Islet precursor cell (in vitro differentiated cells): ENCODE results near the gene ALPP.
"Not testable (repeated sequence)": the region's sequence is repeated elsewhere in the genome, so short reads cannot be mapped to it uniquely, and the experiment has no call there.

Experiments
- DNase-seq: peaks from one replicate; pipeline ENCODE4 v3.0.0-alpha.2; 2018

ALPP gene

GRCh38 chr2:232382331-232383225, 4.0 kb downstream of the ALPP start:
- no peak for DNase-seq

- DNase-seq: no peak
Measured at GRCh38 chr2:232384466-232384865, 5.9 kb downstream of the ALPP start.

- DNase-seq: not testable (repeated sequence)
Measured at GRCh38 chr2:232385058-232385457, 6.5 kb downstream of the ALPP start.

GRCh38 chr2:232385660-232386489, 7.3 kb downstream of the ALPP start:
- peak; percentile 98 for DNase-seq

GRCh38 chr2:232386490-232386739, 7.9 kb downstream of the ALPP start:
- DNase-seq: peak; percentile 81

GRCh38 chr2:232386740-232387450, 8.3 kb downstream of the ALPP start:
- DNase-seq: peak; percentile 91

GRCh38 chr2:232387451-232388171, 9.1 kb downstream of the ALPP start:
- peak; percentile 79 for DNase-seq

- no peak for DNase-seq
Measured at GRCh38 chr2:232388324-232388891, 9.9 kb downstream of the ALPP start.

GRCh38 chr2:232389327-232389726, 10.8 kb downstream of the ALPP start:
- DNase-seq: peak; percentile 78

- no peak for DNase-seq
Measured at GRCh38 chr2:232390661-232391060, 12.1 kb downstream of the ALPP start.

GRCh38 chr2:232393556-232393955, 15.0 kb downstream of the ALPP start:
- DNase-seq: no peak

- DNase-seq: not testable (repeated sequence)
Measured at GRCh38 chr2:232394431-232394830, 15.9 kb downstream of the ALPP start.

- no peak for DNase-seq
Measured at GRCh38 chr2:232395586-232395985, 17.0 kb downstream of the ALPP start.

- no peak for DNase-seq
Measured at GRCh38 chr2:232396683-232397082, 18.1 kb downstream of the ALPP start.

- no peak for DNase-seq
Measured at GRCh38 chr2:232398293-232399034, 19.9 kb downstream of the ALPP start.

- no peak for DNase-seq
Measured at GRCh38 chr2:232400256-232401015, 21.9 kb downstream of the ALPP start.

- DNase-seq: no peak
Measured at GRCh38 chr2:232402518-232402917, 24.0 kb downstream of the ALPP start.

- peak; percentile 37 for DNase-seq
Measured at GRCh38 chr2:232405943-232406510, 27.5 kb downstream of the ALPP start.

- peak; percentile 47 for DNase-seq
Measured at GRCh38 chr2:232406556-232407310, 28.2 kb downstream of the ALPP start, which contains the start of gene ALPG. ALPG (plus strand) TSS chr2:232406844; CDS start chr2:232406895, 51 bp downstream.
